HEK293 (cell line): ENCODE data around the gene TIAM1.

Experiments
- CTCF ChIA-PET: fragments of 350-600 bp; formaldehyde crosslinking; extraction: SDS; loops from one replicate; lab custom pipeline; 2021; ENCODE audit warnings: antibody characterized with exemption; lab: Yijun Ruan, JAX
- POLR2A ChIA-PET: fragments of 300-600 bp; formaldehyde crosslinking; extraction: SDS; loops from one replicate; lab custom pipeline; 2020; ENCODE audit warnings: antibody characterized with exemption, inconsistent platforms; lab: Yijun Ruan, JAX
- H3K27ac ChIP-seq: fragments of 200-500 bp; sonication (Bioruptor generic); 2 replicates; pipeline ENCODE4 v1.5.1; 2014; ENCODE audit warnings: low read depth, low read length, control low read depth, inconsistent platforms; ENCODE audit errors: extremely low read depth
- H3K36me3 ChIP-seq, 2 experiments: fragments of 200-500 bp in 1 of 2; sonication (Bioruptor generic) in 1 of 2; 1 replicate in 1 of 2; 2 replicates in 1 of 2; pipeline ENCODE4 v1.5.1; 2014 to 2017; ENCODE audit warnings: inconsistent platforms in 2 of 2, low read length in 2 of 2; ENCODE audit not compliant: control insufficient read depth in 2 of 2, insufficient read depth in 1 of 2
- H3K4me1 ChIP-seq: fragments of 200-500 bp; sonication (Bioruptor generic); 2 replicates; pipeline ENCODE4 v1.5.1; 2014; ENCODE audit warnings: mild to moderate bottlenecking, low read length, inconsistent platforms; ENCODE audit not compliant: control insufficient read depth, insufficient read depth
- H3K4me3 ChIP-seq: 2 replicates; pipeline ENCODE4 v1.5.1; 2011; ENCODE audit warnings: low read depth, mild to moderate bottlenecking, control low read depth, low read length, moderate library complexity
- H3K9me3 ChIP-seq: fragments of 200-500 bp; sonication (Bioruptor generic); 2 replicates; pipeline ENCODE4 v1.5.1; 2014; ENCODE audit warnings: low read depth, low read length, inconsistent platforms; ENCODE audit not compliant: control insufficient read depth, insufficient read depth
- HOXA7 ChIP-seq: sonication (generic); formaldehyde crosslinking; IDR thresholded peaks from 2 replicates; pipeline ENCODE4 v1.8.1; 2022; ENCODE audit warnings: missing genetic modification reagents, borderline replicate concordance
- SP2 ChIP-seq: fragments of 450-650 bp; formaldehyde crosslinking; IDR thresholded peaks from 2 replicates; pipeline ENCODE4 v1.5.1; 2016; ENCODE audit warnings: missing biosample characterization, missing genetic modification characterization
- WT1 ChIP-seq: fragments of 450-650 bp; formaldehyde crosslinking; IDR thresholded peaks from 2 replicates; pipeline ENCODE4 v1.5.1; 2016; ENCODE audit warnings: missing biosample characterization, missing genetic modification characterization
- ZBTB48 ChIP-seq: fragments of 450-650 bp; formaldehyde crosslinking; IDR thresholded peaks from 2 replicates; pipeline ENCODE4 v1.5.1; 2016; ENCODE audit warnings: missing biosample characterization, missing genetic modification characterization
- ZFHX2 ChIP-seq: fragments of 450-650 bp; formaldehyde crosslinking; conservative IDR thresholded peaks from 2 replicates; pipeline ENCODE4 v1.5.1; 2016; ENCODE audit warnings: missing biosample characterization, missing genetic modification characterization
- ZFP3 ChIP-seq: fragments of 450-650 bp; formaldehyde crosslinking; IDR thresholded peaks from 2 replicates; pipeline ENCODE4 v1.5.1; 2016; ENCODE audit warnings: low read depth, missing biosample characterization, missing genetic modification characterization
- ZNF10 ChIP-seq: fragments of 450-650 bp; formaldehyde crosslinking; IDR thresholded peaks from 2 replicates; pipeline ENCODE4 v1.5.1; 2017; ENCODE audit warnings: missing biosample characterization, missing genetic modification characterization
- ZNF112 ChIP-seq: fragments of 450-650 bp; formaldehyde crosslinking; IDR thresholded peaks from 2 replicates; pipeline ENCODE4 v1.5.0; 2017; ENCODE audit warnings: missing biosample characterization, missing genetic modification characterization
- ZNF16 ChIP-seq: fragments of 450-650 bp; formaldehyde crosslinking; IDR thresholded peaks from 2 replicates; pipeline ENCODE4 v1.5.1; 2016; ENCODE audit warnings: low read depth, missing biosample characterization, missing genetic modification characterization
- ZNF248 ChIP-seq: fragments of 450-650 bp; formaldehyde crosslinking; IDR thresholded peaks from 2 replicates; pipeline ENCODE4 v1.5.1; 2017; ENCODE audit warnings: missing biosample characterization, missing genetic modification characterization
- ZNF341 ChIP-seq: fragments of 450-650 bp; formaldehyde crosslinking; IDR thresholded peaks from 2 replicates; pipeline ENCODE4; 2016; ENCODE audit warnings: low read depth, missing biosample characterization, missing genetic modification characterization
- ZNF37A ChIP-seq: fragments of 450-650 bp; IDR thresholded peaks from 2 replicates; pipeline ENCODE4 v1.5.1; 2018; ENCODE audit warnings: missing biosample characterization, missing genetic modification characterization
- ZNF394 ChIP-seq: fragments of 450-650 bp; formaldehyde crosslinking; IDR thresholded peaks from 2 replicates; pipeline ENCODE4 v1.5.1; 2016; ENCODE audit warnings: missing biosample characterization, missing genetic modification characterization, mild to moderate bottlenecking, moderate library complexity, borderline replicate concordance
- ZNF426 ChIP-seq: fragments of 450-650 bp; formaldehyde crosslinking; IDR thresholded peaks from 2 replicates; pipeline ENCODE4 v1.5.1; 2017; ENCODE audit warnings: missing biosample characterization, missing genetic modification characterization, mild to moderate bottlenecking, inconsistent platforms, moderate library complexity
- ZNF48 ChIP-seq: fragments of 450-650 bp; formaldehyde crosslinking; IDR thresholded peaks from 2 replicates; pipeline ENCODE4 v1.5.1; 2016; ENCODE audit warnings: missing biosample characterization, missing genetic modification characterization
- ZNF510 ChIP-seq: fragments of 450-650 bp; formaldehyde crosslinking; IDR thresholded peaks from 2 replicates; pipeline ENCODE4 v1.5.1; 2018; ENCODE audit warnings: mild to moderate bottlenecking, missing genetic modification characterization, missing biosample characterization; ENCODE audit not compliant: insufficient replicate concordance
- ZNF664 ChIP-seq: fragments of 450-650 bp; formaldehyde crosslinking; IDR thresholded peaks from 2 replicates; pipeline ENCODE4 v1.5.1; 2016; ENCODE audit warnings: missing biosample characterization, missing genetic modification characterization
- ZNF670 ChIP-seq: fragments of 450-650 bp; formaldehyde crosslinking; IDR thresholded peaks from 2 replicates; pipeline ENCODE4 v1.5.1; 2016; ENCODE audit warnings: missing biosample characterization, missing genetic modification characterization, low read depth
- ZNF768 ChIP-seq: fragments of 450-650 bp; formaldehyde crosslinking; IDR thresholded peaks from 2 replicates; pipeline ENCODE4 v1.5.1; 2018; ENCODE audit warnings: missing biosample characterization, mild to moderate bottlenecking, missing genetic modification characterization
- TF ChIP-seq, protein P1 (sequence below): fragments of 450-650 bp; formaldehyde crosslinking; IDR thresholded peaks from 2 replicates; pipeline ENCODE4 v1.5.1; 2016; ENCODE audit warnings: missing biosample characterization, missing genetic modification characterization
- TF ChIP-seq, protein P2 (sequence below): fragments of 450-650 bp; IDR thresholded peaks from 2 replicates; pipeline ENCODE4 v1.5.1; 2018; ENCODE audit warnings: missing biosample characterization, mild to moderate bottlenecking, missing genetic modification characterization
- TF ChIP-seq, protein P3 (sequence below): fragments of 450-650 bp; formaldehyde crosslinking; IDR thresholded peaks from 2 replicates; pipeline ENCODE4 v1.5.1; 2016; ENCODE audit warnings: missing biosample characterization, missing genetic modification characterization
- TF ChIP-seq, protein P4 (sequence below): fragments of 450-650 bp; formaldehyde crosslinking; IDR thresholded peaks from 2 replicates; pipeline ENCODE4 v1.5.1; 2016; ENCODE audit warnings: missing biosample characterization, missing genetic modification characterization
- TF ChIP-seq, protein P5 (sequence below): fragments of 450-650 bp; formaldehyde crosslinking; IDR thresholded peaks from 2 replicates; pipeline ENCODE4 v1.5.1; 2016; ENCODE audit warnings: missing biosample characterization, missing genetic modification characterization, borderline replicate concordance

TIAM1 gene

DNA sequence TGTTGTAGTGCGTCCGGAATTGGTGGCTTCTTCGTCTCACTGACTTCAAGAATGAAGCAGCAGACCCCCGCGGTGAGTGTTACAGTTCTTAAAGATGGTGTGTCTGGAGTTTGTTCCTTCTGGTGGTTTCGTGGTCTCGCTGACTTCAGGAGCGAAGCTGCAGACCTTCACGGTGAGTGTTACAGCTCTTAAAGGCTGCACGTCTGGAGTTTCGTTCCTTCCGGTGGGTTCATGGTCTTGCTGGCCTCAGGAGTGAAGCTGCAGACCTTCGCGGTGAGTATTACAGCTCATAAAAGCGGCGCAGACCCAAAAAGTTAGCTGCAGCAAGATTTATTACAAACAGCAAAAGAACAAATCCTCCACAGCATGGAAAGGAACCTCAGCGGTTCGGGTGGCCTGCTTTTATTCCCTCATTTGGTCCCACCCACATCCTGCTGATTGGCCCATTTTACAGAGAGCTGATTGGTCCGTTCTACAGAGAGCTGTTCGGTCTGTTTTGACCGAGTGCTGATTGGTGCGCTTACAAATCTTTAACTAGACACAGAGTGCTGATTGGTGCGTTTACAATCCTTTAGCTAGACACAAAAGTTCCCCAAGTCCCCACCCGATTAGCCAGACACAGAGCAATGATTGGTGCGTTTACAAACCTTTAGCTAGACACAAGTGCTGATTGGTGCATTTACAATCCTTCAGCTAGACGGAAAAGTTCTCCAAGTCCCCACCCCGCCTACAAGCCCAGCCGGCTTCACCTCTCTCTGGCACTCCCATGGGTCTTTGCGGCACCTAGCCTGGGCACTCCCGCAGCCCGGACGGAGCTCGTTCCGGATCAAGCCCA lies 256.2 kb downstream of the TIAM1 start:
- Histone ChIP-seq H3K36me3 (no peaks in the 10 kb centered on the region), H3K9me3 (no peaks in the 10 kb centered on the region), H3K4me3 (no peak overlapping the region), H3K4me1 (no peaks in the 10 kb centered on the region), H3K27ac (no peak overlapping the region)
- TF ChIP-seq, protein P1, sequence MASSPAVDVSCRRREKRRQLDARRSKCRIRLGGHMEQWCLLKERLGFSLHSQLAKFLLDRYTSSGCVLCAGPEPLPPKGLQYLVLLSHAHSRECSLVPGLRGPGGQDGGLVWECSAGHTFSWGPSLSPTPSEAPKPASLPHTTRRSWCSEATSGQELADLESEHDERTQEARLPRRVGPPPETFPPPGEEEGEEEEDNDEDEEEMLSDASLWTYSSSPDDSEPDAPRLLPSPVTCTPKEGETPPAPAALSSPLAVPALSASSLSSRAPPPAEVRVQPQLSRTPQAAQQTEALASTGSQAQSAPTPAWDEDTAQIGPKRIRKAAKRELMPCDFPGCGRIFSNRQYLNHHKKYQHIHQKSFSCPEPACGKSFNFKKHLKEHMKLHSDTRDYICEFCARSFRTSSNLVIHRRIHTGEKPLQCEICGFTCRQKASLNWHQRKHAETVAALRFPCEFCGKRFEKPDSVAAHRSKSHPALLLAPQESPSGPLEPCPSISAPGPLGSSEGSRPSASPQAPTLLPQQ (tag by site-specific recombination) = no peak
- TF ChIP-seq, protein P2, sequence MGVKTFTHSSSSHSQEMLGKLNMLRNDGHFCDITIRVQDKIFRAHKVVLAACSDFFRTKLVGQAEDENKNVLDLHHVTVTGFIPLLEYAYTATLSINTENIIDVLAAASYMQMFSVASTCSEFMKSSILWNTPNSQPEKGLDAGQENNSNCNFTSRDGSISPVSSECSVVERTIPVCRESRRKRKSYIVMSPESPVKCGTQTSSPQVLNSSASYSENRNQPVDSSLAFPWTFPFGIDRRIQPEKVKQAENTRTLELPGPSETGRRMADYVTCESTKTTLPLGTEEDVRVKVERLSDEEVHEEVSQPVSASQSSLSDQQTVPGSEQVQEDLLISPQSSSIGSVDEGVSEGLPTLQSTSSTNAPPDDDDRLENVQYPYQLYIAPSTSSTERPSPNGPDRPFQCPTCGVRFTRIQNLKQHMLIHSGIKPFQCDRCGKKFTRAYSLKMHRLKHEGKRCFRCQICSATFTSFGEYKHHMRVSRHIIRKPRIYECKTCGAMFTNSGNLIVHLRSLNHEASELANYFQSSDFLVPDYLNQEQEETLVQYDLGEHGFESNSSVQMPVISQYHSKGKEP (tag by site-specific recombination) = no peak
- TF ChIP-seq ZNF426 (tag by site-specific recombination) (no peak), ZNF510 (tag by site-specific recombination) (no peak), ZNF37A (tag by site-specific recombination) (no peak), ZNF10 (tag by site-specific recombination) (no peak), ZNF48 (tag by site-specific recombination) (no peak), SP2 (tag by site-specific recombination) (no peak)
- TF ChIP-seq, protein P3, sequence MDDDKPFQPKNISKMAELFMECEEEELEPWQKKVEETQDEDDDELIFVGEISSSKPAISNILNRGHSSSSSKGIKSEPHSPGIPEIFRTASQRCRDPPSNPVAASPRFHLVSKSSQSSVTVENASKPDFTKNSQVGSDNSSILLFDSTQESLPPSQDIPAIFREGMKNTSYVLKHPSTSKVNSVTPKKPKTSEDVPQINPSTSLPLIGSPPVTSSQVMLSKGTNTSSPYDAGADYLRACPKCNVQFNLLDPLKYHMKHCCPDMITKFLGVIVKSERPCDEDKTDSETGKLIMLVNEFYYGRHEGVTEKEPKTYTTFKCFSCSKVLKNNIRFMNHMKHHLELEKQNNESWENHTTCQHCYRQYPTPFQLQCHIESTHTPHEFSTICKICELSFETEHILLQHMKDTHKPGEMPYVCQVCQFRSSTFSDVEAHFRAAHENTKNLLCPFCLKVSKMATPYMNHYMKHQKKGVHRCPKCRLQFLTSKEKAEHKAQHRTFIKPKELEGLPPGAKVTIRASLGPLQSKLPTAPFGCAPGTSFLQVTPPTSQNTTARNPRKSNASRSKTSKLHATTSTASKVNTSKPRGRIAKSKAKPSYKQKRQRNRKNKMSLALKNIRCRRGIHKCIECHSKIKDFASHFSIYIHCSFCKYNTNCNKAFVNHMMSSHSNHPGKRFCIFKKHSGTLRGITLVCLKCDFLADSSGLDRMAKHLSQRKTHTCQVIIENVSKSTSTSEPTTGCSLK = no peak
- ChIA-PET CTCF (interaction anchor here (0.6 to 1.6 kb wide), 15 partner anchors 9 to 1044 kb away, joined by 3 to 8 read pairs (median 3); no protein-coding TSS in a partner anchor), POLR2A (no interaction called here)

DNA sequence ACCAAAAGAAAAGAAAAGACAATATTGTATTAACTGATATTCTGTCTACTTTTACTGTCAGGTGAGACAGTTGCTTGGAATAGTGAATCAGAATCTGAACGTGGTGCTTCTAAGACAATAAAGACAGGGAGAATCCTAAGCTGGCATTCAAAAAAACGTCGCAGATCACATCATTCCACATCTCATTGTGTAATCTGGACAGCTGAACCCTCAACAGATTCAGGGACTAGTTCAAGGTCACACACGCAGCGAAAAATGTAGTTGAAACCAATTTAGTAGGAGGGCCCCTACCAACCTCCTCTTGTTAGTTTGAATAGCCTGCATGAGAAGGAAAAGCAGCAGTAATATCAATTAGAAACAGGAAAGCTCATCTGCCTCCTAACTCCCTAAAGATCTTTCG lies 259.4 kb downstream of the TIAM1 start:
- ChIA-PET POLR2A (no interaction called here), CTCF (interaction anchor here (0.7 to 2.5 kb wide), 6 partner anchors 8 to 579 kb away, joined by 4 to 10 read pairs (median 4); no protein-coding TSS in a partner anchor)
- Histone ChIP-seq H3K36me3 (no peaks in the 10 kb centered on the region), H3K27ac (no peak overlapping the region), H3K4me1 (no peaks in the 10 kb centered on the region), H3K9me3 (no peaks in the 10 kb centered on the region), H3K4me3 (no peak overlapping the region)
- TF ChIP-seq ZBTB48 (tag by site-specific recombination) (no peak), ZNF112 (tag by site-specific recombination) (no peak), ZNF16 (tag by site-specific recombination) (no peak), ZNF664 (tag by site-specific recombination) (no peak), HOXA7 (CRISPR knock-in tag) (no peak), ZNF248 (tag by site-specific recombination) (no peak), ZNF394 (tag by site-specific recombination) (no peak), WT1 (tag by site-specific recombination) (no peak), ZNF670 (no peak), ZNF768 (tag by site-specific recombination) (no peak), ZFHX2 (no peak), ZNF341 (no peak), ZFP3 (tag by site-specific recombination) (no peak)
- TF ChIP-seq, protein P4, sequence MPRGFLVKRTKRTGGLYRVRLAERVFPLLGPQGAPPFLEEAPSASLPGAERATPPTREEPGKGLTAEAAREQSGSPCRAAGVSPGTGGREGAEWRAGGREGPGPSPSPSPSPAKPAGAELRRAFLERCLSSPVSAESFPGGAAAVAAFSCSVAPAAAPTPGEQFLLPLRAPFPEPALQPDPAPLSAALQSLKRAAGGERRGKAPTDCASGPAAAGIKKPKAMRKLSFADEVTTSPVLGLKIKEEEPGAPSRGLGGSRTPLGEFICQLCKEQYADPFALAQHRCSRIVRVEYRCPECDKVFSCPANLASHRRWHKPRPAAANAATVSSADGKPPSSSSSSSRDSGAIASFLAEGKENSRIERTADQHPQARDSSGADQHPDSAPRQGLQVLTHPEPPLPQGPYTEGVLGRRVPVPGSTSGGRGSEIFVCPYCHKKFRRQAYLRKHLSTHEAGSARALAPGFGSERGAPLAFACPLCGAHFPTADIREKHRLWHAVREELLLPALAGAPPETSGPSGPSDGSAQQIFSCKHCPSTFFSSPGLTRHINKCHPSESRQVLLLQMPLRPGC (tag by site-specific recombination) = no peak
- TF ChIP-seq, protein P5, sequence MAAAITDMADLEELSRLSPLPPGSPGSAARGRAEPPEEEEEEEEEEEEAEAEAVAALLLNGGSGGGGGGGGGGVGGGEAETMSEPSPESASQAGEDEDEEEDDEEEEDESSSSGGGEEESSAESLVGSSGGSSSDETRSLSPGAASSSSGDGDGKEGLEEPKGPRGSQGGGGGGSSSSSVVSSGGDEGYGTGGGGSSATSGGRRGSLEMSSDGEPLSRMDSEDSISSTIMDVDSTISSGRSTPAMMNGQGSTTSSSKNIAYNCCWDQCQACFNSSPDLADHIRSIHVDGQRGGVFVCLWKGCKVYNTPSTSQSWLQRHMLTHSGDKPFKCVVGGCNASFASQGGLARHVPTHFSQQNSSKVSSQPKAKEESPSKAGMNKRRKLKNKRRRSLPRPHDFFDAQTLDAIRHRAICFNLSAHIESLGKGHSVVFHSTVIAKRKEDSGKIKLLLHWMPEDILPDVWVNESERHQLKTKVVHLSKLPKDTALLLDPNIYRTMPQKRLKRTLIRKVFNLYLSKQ = no peak
- TF ChIP-seq, protein P1 (tag by site-specific recombination) = no peak
